Activated CD4-positive, alpha-beta T cell treated with anti-CD3 and anti-CD28 coated beads, Interleukin-2, amount 10 ng/mL, durations not matched to agents 7 days and 5 days (primary cell): ENCODE measurements around the gene CYTH3. TPM values are rescaled to one million over a fixed set of nuclear protein-coding genes. Genes with fewer than 3 reads are reported as not detected.
"Not testable (repeated sequence)": the region's sequence is repeated elsewhere in the genome, so short reads cannot be mapped to it uniquely, and the experiment has no call there.

Experiments
- CTCF ChIA-PET: fragments of 350-600 bp; sonication (Branson Sonifier 250); formaldehyde crosslinking; loops from one replicate; lab custom pipeline; 2021; ENCODE audit warnings: antibody characterized with exemption; lab: Charles Lee
- POLR2A ChIA-PET: fragments of 350-600 bp; sonication (Branson Sonifier 250); formaldehyde crosslinking; loops from one replicate; lab custom pipeline; 2021; ENCODE audit warnings: antibody characterized with exemption; lab: Charles Lee
- DNase-seq: peaks from one replicate; pipeline ENCODE4 v3.0.0-alpha.2; 2020
- H3K27ac Mint-ChIP-seq: one replicate; pipeline ENCODE4 v1.8.0; 2021; ENCODE audit warnings: mild to moderate bottlenecking, moderate library complexity, mixed read lengths
- H3K27me3 Mint-ChIP-seq: one replicate; pipeline ENCODE4 v1.8.0; 2021; ENCODE audit warnings: mixed read lengths
- H3K36me3 Mint-ChIP-seq: one replicate; pipeline ENCODE4 v1.8.0; 2021; ENCODE audit warnings: low read depth, mixed read lengths
- H3K4me1 Mint-ChIP-seq: one replicate; pipeline ENCODE4 v1.8.0; 2021; ENCODE audit warnings: mixed read lengths
- H3K4me3 Mint-ChIP-seq: one replicate; pipeline ENCODE4 v1.8.0; 2021; ENCODE audit warnings: mild to moderate bottlenecking, moderate library complexity, mixed read lengths
- H3K9me3 Mint-ChIP-seq: one replicate; pipeline ENCODE4 v1.8.0; 2021; ENCODE audit warnings: mixed read lengths
- total RNA-seq, 2 experiments: library from RNA; stranded (reverse); gene quantifications; one replicate each; pipeline ENCODE4 v1.2.3, GENCODE V29; 2021

CYTH3 gene
- total RNA-seq, 2 experiments from 2014 or later: 0.74 to 1.4 TPM

- H3K4me3 Mint-ChIP-seq: no peak overlapping the region
- H3K4me1 Mint-ChIP-seq: peaks cover 20% of the 10 kb centered on the region
- DNase-seq: no peak
- no peak overlapping the region for H3K27ac Mint-ChIP-seq
- ChIA-PET CTCF (no interaction called here), POLR2A (no interaction called here)
- peaks cover 31% of the 10 kb centered on the region for H3K27me3 Mint-ChIP-seq
- no peaks in the 10 kb centered on the region for H3K36me3 Mint-ChIP-seq
- no peaks in the 10 kb centered on the region for H3K9me3 Mint-ChIP-seq
These were observed 38.0 kb downstream of the CYTH3 start for GRCh38 chr7:6234384-6234783.

GRCh38 chr7:6232534-6232933 is 39.9 kb downstream of the CYTH3 start:
- ChIA-PET POLR2A (no interaction called here), CTCF (no interaction called here)
- no peak for DNase-seq
- Mint-ChIP-seq H3K36me3 (no peaks in the 10 kb centered on the region), H3K27me3 (peaks cover 35% of the 10 kb centered on the region), H3K9me3 (no peaks in the 10 kb centered on the region), H3K4me1 (peaks cover 25% of the 10 kb centered on the region), H3K27ac (no peak overlapping the region), H3K4me3 (no peak overlapping the region)

- Mint-ChIP-seq H3K4me1 (peaks cover 25% of the 10 kb centered on the region), H3K36me3 (no peaks in the 10 kb centered on the region), H3K9me3 (no peaks in the 10 kb centered on the region), H3K27ac (no peak overlapping the region), H3K4me3 (no peak overlapping the region), H3K27me3 (peaks cover 38% of the 10 kb centered on the region)
- CTCF ChIA-PET: interaction anchor here (0.6 kb wide), 1 partner anchor 128 kb away, joined by 4 read pairs; no protein-coding TSS in a partner anchor
- POLR2A ChIA-PET: no interaction called here
- no peak for DNase-seq
These were observed 40.3 kb downstream of the CYTH3 start for GRCh38 chr7:6232116-6232515.

GRCh38 chr7:6231184-6231583 is 41.2 kb downstream of the CYTH3 start:
- Mint-ChIP-seq H3K4me3 (no peak overlapping the region), H3K9me3 (no peaks in the 10 kb centered on the region), H3K36me3 (no peaks in the 10 kb centered on the region), H3K27ac (no peak overlapping the region), H3K27me3 (peaks cover 39% of the 10 kb centered on the region), H3K4me1 (peaks cover 25% of the 10 kb centered on the region)
- ChIA-PET CTCF (no interaction called here), POLR2A (no interaction called here)
- DNase-seq: no peak

GRCh38 chr7:6229284-6229683 is 43.1 kb downstream of the CYTH3 start:
- H3K27ac Mint-ChIP-seq, H3K36me3 Mint-ChIP-seq, H3K4me3 Mint-ChIP-seq, POLR2A ChIA-PET, H3K9me3 Mint-ChIP-seq, DNase-seq: not testable (repeated sequence)
- CTCF ChIA-PET: interaction anchor here (1.1 kb wide), 1 partner anchor 47 kb away, joined by 8 read pairs; no protein-coding TSS in a partner anchor
- H3K27me3 Mint-ChIP-seq: peaks cover 44% of the 10 kb centered on the region
- H3K4me1 Mint-ChIP-seq: peaks cover 25% of the 10 kb centered on the region

GRCh38 chr7:6228361-6229229 is 43.8 kb downstream of the CYTH3 start:
- no peak for DNase-seq
- no peak overlapping the region for H3K27ac Mint-ChIP-seq
- H3K4me1 Mint-ChIP-seq: peaks cover 20% of the 10 kb centered on the region
- CTCF ChIA-PET: interaction anchor here (0.6 kb wide), 1 partner anchor 58 kb away, joined by 3 read pairs; no protein-coding TSS in a partner anchor
- H3K4me3 Mint-ChIP-seq: no peak overlapping the region
- POLR2A ChIA-PET: no interaction called here
- no peaks in the 10 kb centered on the region for H3K9me3 Mint-ChIP-seq
- H3K36me3 Mint-ChIP-seq: no peaks in the 10 kb centered on the region
- H3K27me3 Mint-ChIP-seq: peaks cover 46% of the 10 kb centered on the region

- H3K9me3 Mint-ChIP-seq: no peaks in the 10 kb centered on the region
- POLR2A ChIA-PET: no interaction called here
- CTCF ChIA-PET: no interaction called here
- H3K36me3 Mint-ChIP-seq: no peaks in the 10 kb centered on the region
- H3K4me3 Mint-ChIP-seq: no peak overlapping the region
- DNase-seq: no peak
- peaks cover 11% of the 10 kb centered on the region for H3K4me1 Mint-ChIP-seq
- peaks cover 44% of the 10 kb centered on the region for H3K27me3 Mint-ChIP-seq
- no peak overlapping the region for H3K27ac Mint-ChIP-seq
These were observed 45.1 kb downstream of the CYTH3 start for GRCh38 chr7:6227294-6227846.

GRCh38 chr7:6226194-6226799 is 46.1 kb downstream of the CYTH3 start:
- Mint-ChIP-seq H3K4me3 (no peak overlapping the region), H3K9me3 (no peaks in the 10 kb centered on the region), H3K27ac (no peak overlapping the region), H3K36me3 (no peaks in the 10 kb centered on the region), H3K27me3 (peaks cover 44% of the 10 kb centered on the region), H3K4me1 (peaks cover 13% of the 10 kb centered on the region)
- no peak for DNase-seq
- ChIA-PET POLR2A (no interaction called here), CTCF (no interaction called here)

GRCh38 chr7:6223411-6223810 is 49.0 kb downstream of the CYTH3 start:
- H3K27me3 Mint-ChIP-seq: peaks cover 45% of the 10 kb centered on the region
- H3K4me1 Mint-ChIP-seq, DNase-seq, H3K27ac Mint-ChIP-seq, POLR2A ChIA-PET, CTCF ChIA-PET, H3K36me3 Mint-ChIP-seq, H3K4me3 Mint-ChIP-seq, H3K9me3 Mint-ChIP-seq: not testable (repeated sequence)

- CTCF ChIA-PET: not testable (repeated sequence)
These were observed 49.4 kb downstream of the CYTH3 start for GRCh38 chr7:6223010-6223409.

GRCh38 chr7:6221340-6222319 is 50.8 kb downstream of the CYTH3 start:
- Mint-ChIP-seq H3K27me3 (peaks cover 39% of the 10 kb centered on the region), H3K36me3 (no peaks in the 10 kb centered on the region), H3K4me1 (peaks cover 9% of the 10 kb centered on the region), H3K4me3 (no peak overlapping the region), H3K9me3 (no peaks in the 10 kb centered on the region), H3K27ac (peak overlapping the region; percentile 5)
- DNase-seq: peak; percentile 22
- CTCF ChIA-PET: interaction anchor here (0.6 to 0.7 kb wide), 2 partner anchors 710 to 971 kb away, joined by 3 to 4 read pairs; no protein-coding TSS in a partner anchor
- POLR2A ChIA-PET: no interaction called here

More at GRCh38 chr7:6223010-6223409, 49.4 kb downstream of the CYTH3 start:
- POLR2A ChIA-PET, DNase-seq, H3K9me3 Mint-ChIP-seq, H3K27ac Mint-ChIP-seq, H3K4me1 Mint-ChIP-seq, H3K4me3 Mint-ChIP-seq, H3K36me3 Mint-ChIP-seq: not testable (repeated sequence)
- H3K27me3 Mint-ChIP-seq: peaks cover 41% of the 10 kb centered on the region

- H3K36me3 Mint-ChIP-seq: no peaks in the 10 kb centered on the region
- peaks cover 31% of the 10 kb centered on the region for H3K27me3 Mint-ChIP-seq
- no peaks in the 10 kb centered on the region for H3K9me3 Mint-ChIP-seq
- no peak overlapping the region for H3K4me3 Mint-ChIP-seq
- ChIA-PET POLR2A (no interaction called here), CTCF (interaction anchor here (0.6 kb wide), 1 partner anchor 226 kb away, joined by 3 read pairs; no protein-coding TSS in a partner anchor)
- no peak overlapping the region for H3K27ac Mint-ChIP-seq
- H3K4me1 Mint-ChIP-seq: peaks cover 9% of the 10 kb centered on the region
- no peak for DNase-seq
These were observed 54.1 kb downstream of the CYTH3 start for GRCh38 chr7:6218329-6218728.
